GM19468 (cell line): ENCODE measurements around the gene TRAPPC14.

Experiments
- ATAC-seq: cut with Tn5 transposase; IDR thresholded peaks from one replicate; pipeline ENCODE4 v1.9.1; 2021; ENCODE audit warnings: mild to moderate bottlenecking, moderate library complexity, moderate number of reproducible peaks; ENCODE audit not compliant: unreplicated experiment; ENCODE audit errors: extremely low read depth

TRAPPC14 gene

GRCh38 chr7:100174582-100174981 lies 16.1 kb upstream of the TRAPPC14 start:
- no peak for ATAC-seq

GRCh38 chr7:100173806-100174495 lies 15.4 kb upstream of the TRAPPC14 start:
- ATAC-seq: no peak

GRCh38 chr7:100171840-100172239 lies 13.3 kb upstream of the TRAPPC14 start:
- no peak for ATAC-seq

- ATAC-seq: no peak
Observed at GRCh38 chr7:100171087-100171681, 12.7 kb upstream of the TRAPPC14 start.

- ATAC-seq: no peak
Observed at GRCh38 chr7:100170101-100170897, 11.8 kb upstream of the TRAPPC14 start.

GRCh38 chr7:100169147-100169850 lies 10.8 kb upstream of the TRAPPC14 start:
- ATAC-seq: no peak

- no peak for ATAC-seq
Observed at GRCh38 chr7:100167912-100168323, 9.4 kb upstream of the TRAPPC14 start.

GRCh38 chr7:100166970-100167911 lies 8.7 kb upstream of the TRAPPC14 start:
- no peak for ATAC-seq

- ATAC-seq: no peak
Observed at GRCh38 chr7:100166317-100166940, 7.9 kb upstream of the TRAPPC14 start.

- no peak for ATAC-seq
Observed at GRCh38 chr7:100163871-100164270, 5.3 kb upstream of the TRAPPC14 start.

- ATAC-seq: no peak
Observed at GRCh38 chr7:100163006-100163531, 4.5 kb upstream of the TRAPPC14 start.

GRCh38 chr7:100160067-100160466 lies 1.5 kb upstream of the TRAPPC14 start:
- no peak for ATAC-seq

GRCh38 chr7:100159099-100159623 lies 638 bp upstream of the TRAPPC14 start:
- no peak for ATAC-seq

GRCh38 chr7:100157334-100158228 lies 942 bp downstream of the TRAPPC14 start:
- no peak for ATAC-seq

GRCh38 chr7:100157069-100157333 lies 1.5 kb downstream of the TRAPPC14 start:
- ATAC-seq: no peak

- no peak for ATAC-seq
Observed at GRCh38 chr7:100156331-100157068, 2.0 kb downstream of the TRAPPC14 start.
